Purkinje cell (primary cell): ENCODE measurements around the gene MKNK1. TPM values are rescaled to one million over a fixed set of nuclear protein-coding genes. Genes with fewer than 3 reads are reported as not detected.

Experiments
- polyA plus RNA-seq: library from polyadenylated mRNA; unstranded; fragments of >200 nt; fragmentation: Nextera tagmentation; gene quantifications from 2 replicates; pipeline ENCODE4 v1.2.1, GENCODE V29; 2014

The MKNK1 gene
- 18.3 and 24.4 TPM in 2 replicates for polyA plus RNA-seq

DNA sequence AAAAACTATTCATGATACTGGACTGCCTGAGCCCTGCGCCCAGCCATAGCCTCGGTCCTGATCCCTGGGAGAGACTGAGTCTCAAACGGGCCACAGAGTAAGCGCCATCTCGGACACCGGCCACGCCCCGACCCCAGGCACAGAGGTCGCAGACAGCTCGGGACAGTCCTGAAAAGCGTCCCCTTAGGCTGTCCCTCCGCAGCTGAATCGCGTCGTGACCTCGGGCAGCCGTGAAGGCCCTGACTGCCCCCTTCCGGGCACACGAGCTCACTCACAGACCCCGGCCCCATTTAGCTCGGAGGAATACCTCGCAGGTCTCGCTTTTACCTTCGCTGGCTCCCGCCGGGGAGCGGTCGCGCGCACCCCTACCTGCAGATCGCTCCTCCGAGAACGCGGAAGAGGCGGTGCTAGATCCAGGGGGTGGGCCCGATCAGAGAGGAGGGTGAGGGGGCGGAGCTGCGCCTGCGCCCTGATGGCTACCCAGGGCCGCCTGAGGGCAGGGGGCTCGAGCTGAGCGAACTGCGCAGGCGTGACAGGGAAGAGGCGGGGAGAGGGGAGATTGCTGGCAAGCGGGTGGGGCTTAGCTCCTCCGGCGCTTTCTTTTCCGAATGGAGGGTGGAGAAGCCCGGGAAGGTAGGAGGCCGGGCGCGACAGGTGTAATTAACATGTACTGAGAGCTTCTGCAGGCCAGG is at the start of gene MKNK1:
MKNK1 (minus strand) TSS at position 411 of the 692 bp plus-strand sequence. CDS start 20,941 bp downstream, outside the sequence.

DNA sequence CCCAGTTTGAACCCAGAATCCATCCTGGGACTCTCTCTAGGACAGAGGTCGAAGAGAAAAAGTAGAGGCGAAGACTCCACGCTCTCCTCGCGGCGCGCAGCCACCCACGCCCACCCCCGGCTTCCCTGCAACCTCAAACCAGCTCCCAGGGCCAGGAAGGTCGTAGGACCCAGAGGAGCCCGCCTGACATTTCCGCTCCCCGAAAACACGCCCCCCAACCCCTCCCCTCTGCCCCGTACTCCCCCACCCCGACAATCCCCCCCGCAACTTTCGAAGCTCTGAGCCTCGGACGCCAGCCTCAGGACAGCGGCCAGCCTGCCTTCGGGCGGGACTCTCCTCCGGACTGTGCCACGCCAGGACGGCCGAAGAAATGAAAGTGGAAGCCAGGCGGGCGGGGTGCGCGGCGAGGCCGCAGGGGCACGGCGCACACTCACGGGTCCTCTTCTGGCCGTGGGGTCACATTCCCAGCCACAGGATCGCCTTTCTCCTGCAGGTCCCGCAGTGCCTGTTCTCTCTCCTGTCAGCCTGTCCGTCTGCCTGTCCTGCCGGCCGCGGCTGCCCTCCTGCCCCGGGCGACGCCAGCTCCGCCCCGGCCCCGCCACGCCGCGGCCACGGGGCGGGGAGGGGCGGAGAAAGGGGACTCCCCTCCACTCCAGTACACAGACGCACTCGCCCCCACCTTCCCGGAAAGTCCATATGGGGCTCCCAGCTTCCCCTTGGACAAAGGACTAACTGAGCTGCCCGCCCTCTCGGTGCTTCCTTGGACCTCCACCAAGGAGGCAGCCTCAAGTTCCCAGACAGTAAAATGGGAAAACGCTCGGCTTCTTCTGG is 12.4 kb upstream of the MKNK1 start, which contains the start of gene MOB3C:
MOB3C (minus strand) TSS at position 535 of the 831 bp plus-strand sequence. CDS start 3,490 bp downstream, outside the sequence.

DNA sequence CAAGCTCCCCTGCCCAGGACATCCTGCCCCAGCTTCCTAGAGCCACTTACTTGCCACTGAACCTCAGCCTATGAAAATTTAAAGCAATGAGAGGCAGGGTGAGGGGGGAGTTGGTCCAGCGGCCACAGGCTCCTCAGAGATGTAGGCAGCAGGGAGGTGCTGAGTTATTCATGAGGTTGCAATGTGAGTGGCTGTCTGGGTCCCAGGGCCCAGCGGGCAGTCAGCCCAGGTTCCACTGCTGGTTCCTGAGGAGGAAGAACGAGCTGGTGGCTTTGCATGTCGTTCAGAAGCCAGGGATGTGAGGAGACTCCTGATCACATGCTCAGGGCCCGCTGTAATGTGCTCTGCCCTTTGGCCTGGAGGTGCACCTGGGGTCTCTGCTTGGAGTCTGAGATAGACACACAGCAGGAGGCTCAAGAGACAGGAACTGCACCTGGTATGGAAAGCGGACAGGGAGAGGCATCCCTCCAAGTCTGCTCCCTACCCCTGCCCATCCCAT is 52.4 kb downstream of the MKNK1 start, which contains the start of gene KNCN:
KNCN (minus strand) TSS at position 51 of the 499 bp plus-strand sequence. CDS start 432 bp downstream, outside the sequence.

Other genes with a start within 250 kb of the MKNK1 start
- 8.6 and 8.9 TPM in 2 replicates for gene FAAH, start 210.0 kb downstream of the MKNK1 start, polyA plus RNA-seq
- gene DMBX1, start 114.4 kb downstream of the MKNK1 start, polyA plus RNA-seq = not detected in 2 replicates
- not detected in 2 replicates for gene KNCN, start 52.6 kb downstream of the MKNK1 start, polyA plus RNA-seq
- 0.84 TPM in 1 of 2 replicates, not detected in the other for gene MOB3C, start 12.5 kb upstream of the MKNK1 start, polyA plus RNA-seq
- gene ATPAF1, start 64.1 kb upstream of the MKNK1 start, polyA plus RNA-seq = 71.3 and 93.1 TPM in 2 replicates
- gene TEX38, start 67.6 kb upstream of the MKNK1 start, polyA plus RNA-seq = not detected in 2 replicates
- 17.9 and 19.4 TPM in 2 replicates for gene EFCAB14, start 114.8 kb upstream of the MKNK1 start, polyA plus RNA-seq
- gene CYP4B1, start 194.8 kb upstream of the MKNK1 start, polyA plus RNA-seq = not detected in 2 replicates